ENCODE measurements around the gene SS18L1. TPM values are rescaled to one million over a fixed set of nuclear protein-coding genes. Genes with fewer than 3 reads are reported as not detected.

Gene SS18L1
- total RNA-seq, 4 donors from 2014 or later, result 12.4 to 23.1 (median 13.7) TPM

DNA sequence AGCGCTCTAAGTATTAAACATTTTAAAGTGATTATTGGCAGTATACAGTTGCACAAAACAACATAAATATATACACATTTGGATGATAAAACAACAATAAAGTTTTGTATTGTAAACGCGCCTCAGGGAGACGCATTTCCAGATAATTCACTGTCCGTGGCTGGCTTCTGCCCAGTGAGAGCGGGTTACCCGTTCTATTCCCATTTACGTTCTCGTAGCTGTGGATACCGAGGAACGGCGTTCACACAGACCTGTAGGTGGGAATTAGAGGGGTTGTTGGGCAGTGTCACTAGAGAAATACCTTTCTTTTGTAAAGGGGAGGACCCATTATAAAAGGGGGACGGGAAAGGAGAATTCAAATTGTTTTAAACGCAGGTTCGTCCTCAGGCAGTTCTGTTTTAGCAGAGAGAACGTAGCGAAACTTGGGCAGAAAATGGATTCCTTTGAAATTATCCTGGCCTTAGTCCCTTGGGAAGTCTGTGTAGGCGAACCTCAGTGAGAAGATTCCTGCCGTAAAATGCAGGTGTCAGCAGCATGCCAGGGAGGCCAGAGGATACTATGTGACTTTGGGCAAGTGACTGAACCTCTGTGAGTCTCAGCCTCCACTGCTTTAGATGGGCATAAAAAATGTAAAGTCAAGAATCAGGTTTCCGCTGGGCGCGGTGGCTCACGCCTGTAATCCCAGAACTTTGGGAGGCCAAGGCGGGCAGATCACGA lies 40.0 kb downstream of the SS18L1 start:
- H3K4me1 ChIP-seq, result peaks cover 0 to 48% (median 14%) of the 10 kb centered on the region in 4 donors
- no peak for DNase-seq (ENCODE audit: low spot score in 2 of 2)
- 24 to 28% methylated on average over 25 of the region's 25 CpGs for WGBS, 2 donors
- no peaks in the 10 kb centered on the region for H3K27me3 ChIP-seq
- TF ChIP-seq CTCF (IDR thresholded peaks at IDR 0.05), result no peak
- TF ChIP-seq EP300 (IDR thresholded peaks at IDR 0.05), result no peak
- no peak for TF ChIP-seq POLR2A (IDR thresholded peaks at IDR 0.05)
- H3K9me3 ChIP-seq, result no peaks in the 10 kb centered on the region
- peak overlapping the region; percentile 87 to 94 (median 90) for H3K27ac ChIP-seq
- H3K36me3 ChIP-seq, result peaks cover 0 to 14% (median 0%) of the 10 kb centered on the region in 3 donors
- peak overlapping the region; percentile 76 to 98 (median 89) for H3K4me3 ChIP-seq

DNA sequence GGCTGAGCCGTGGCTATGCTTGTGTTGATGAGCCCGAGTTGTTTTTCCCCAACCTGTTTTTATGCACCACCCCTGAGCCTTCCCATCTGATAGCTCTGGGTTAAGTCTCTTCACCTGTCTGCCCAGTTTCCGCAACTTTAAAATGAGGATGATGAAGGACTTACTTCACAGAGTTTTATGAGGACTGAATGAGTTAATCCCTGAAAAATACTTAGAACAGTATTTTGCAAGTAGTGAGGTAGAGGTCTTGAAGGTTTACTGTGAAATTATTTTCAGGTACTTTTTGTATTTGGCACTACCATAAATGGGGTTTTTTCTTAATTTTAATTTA lies 42.5 kb downstream of the SS18L1 start:
- Histone ChIP-seq H3K4me1 (peaks cover 0 to 54% (median 14%) of the 10 kb centered on the region in 4 donors), H3K27me3 (no peaks in the 10 kb centered on the region), H3K4me3 (no peak overlapping the region), H3K36me3 (peaks cover 0 to 22% (median 4%) of the 10 kb centered on the region in 3 donors), H3K9me3 (no peaks in the 10 kb centered on the region), H3K27ac (no peak overlapping the region)
- 80 to 89% methylated on average over 3 of the region's 3 CpGs for WGBS, 2 donors
- DNase-seq (ENCODE audit: low spot score in 2 of 2), result no peak
- TF ChIP-seq EP300 (IDR thresholded peaks at IDR 0.05), result no peak

GRCh38 chr20:62186887-62187866 lies 43.6 kb downstream of the SS18L1 start:
- peak overlapping the region in 2 of 4 donors; percentile 25 to 52 for H3K27ac ChIP-seq
- no peaks in the 10 kb centered on the region for H3K27me3 ChIP-seq
- H3K4me3 ChIP-seq, result no peak overlapping the region
- no peak for TF ChIP-seq CTCF (IDR thresholded peaks at IDR 0.05)
- TF ChIP-seq POLR2A (IDR thresholded peaks at IDR 0.05), result no peak
- no peak for TF ChIP-seq EP300 (IDR thresholded peaks at IDR 0.05)
- peaks cover 0 to 33% (median 4%) of the 10 kb centered on the region in 3 donors for H3K36me3 ChIP-seq
- no peaks in the 10 kb centered on the region for H3K9me3 ChIP-seq
- no peak for DNase-seq (ENCODE audit: low spot score in 2 of 2)
- 67 to 80% methylated on average over 13 of the region's 13 CpGs for WGBS, 2 donors
- peaks cover 0 to 44% (median 14%) of the 10 kb centered on the region in 4 donors for H3K4me1 ChIP-seq

DNA sequence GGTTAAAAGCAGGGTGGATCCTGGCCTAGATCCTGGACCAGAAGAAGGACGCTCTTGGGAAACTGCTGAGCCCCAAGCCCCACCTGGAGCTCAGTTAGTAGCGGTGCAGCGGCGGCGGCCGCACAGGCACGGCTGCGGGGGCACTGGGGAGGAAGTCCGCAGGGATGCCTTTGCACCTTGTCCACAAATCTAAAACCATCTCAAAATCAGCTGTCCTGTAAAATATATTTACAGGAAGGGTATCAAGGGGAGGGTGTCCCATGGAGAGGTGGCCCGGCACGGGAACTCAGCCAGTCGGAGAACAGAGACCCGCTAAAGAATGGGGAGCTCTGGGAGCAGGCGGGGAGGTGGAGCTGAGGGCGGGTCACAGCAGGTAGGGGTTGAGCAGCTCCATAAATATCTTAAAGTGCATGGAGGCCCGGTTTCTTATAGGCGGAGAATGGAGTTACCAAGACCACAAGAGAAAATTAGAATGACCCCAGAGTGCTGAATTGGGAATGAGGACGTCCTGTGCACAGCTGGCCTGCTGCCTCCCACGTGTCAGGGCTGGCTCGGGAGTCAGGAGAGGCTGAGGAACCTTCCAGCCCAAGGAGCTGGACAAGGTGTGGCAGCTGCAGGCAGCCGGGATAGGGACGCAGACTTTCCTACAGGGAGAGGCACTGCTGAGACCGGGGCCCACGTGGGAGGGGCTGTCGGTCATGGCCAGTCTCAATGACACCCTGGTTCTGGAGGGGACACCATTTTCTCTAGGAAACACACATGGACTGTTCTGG lies 47.3 kb downstream of the SS18L1 start:
- H3K36me3 ChIP-seq, result peaks cover 0 to 62% (median 13%) of the 10 kb centered on the region in 3 donors
- 83 to 84% methylated on average over 25 of the region's 25 CpGs for WGBS, 2 donors
- H3K27ac ChIP-seq, result no peak overlapping the region

More for the DNA sequence above, 47.3 kb downstream of the SS18L1 start:
- Histone ChIP-seq H3K4me3 (no peak overlapping the region), H3K27me3 (no peaks in the 10 kb centered on the region), H3K4me1 (peaks cover 0 to 22% (median 1%) of the 10 kb centered on the region in 4 donors), H3K9me3 (no peaks in the 10 kb centered on the region)
- no peak for DNase-seq (ENCODE audit: low spot score in 2 of 2)
- TF ChIP-seq CTCF (IDR thresholded peaks at IDR 0.05), result no peak
- no peak for TF ChIP-seq POLR2A (IDR thresholded peaks at IDR 0.05)
- no peak for TF ChIP-seq EP300 (IDR thresholded peaks at IDR 0.05)
